Stimulated activated naive CD8-positive, alpha-beta T cell treated with anti-CD3 and anti-CD28 coated beads, Interleukin-15, Interleukin-2, amounts not matched to agents 100 ng/mL and 50 ng/mL, for 24 hours (primary cell): ENCODE results near the gene PANX2.
A peak's percentile ranks its signal among the peaks of the same experiment; 100 is the strongest.

Source experiments
- H3K27ac Mint-ChIP-seq: one replicate; pipeline ENCODE4 v1.8.0; 2021; ENCODE audit warnings: mild to moderate bottlenecking, mixed read lengths
- H3K27me3 Mint-ChIP-seq: one replicate; pipeline ENCODE4 v1.8.0; 2021; ENCODE audit warnings: mixed read lengths
- H3K36me3 Mint-ChIP-seq: one replicate; pipeline ENCODE4 v1.8.0; 2021; ENCODE audit warnings: low read depth, mixed read lengths
- H3K4me1 Mint-ChIP-seq: one replicate; pipeline ENCODE4 v1.8.0; 2021; ENCODE audit warnings: low read depth, mixed read lengths
- H3K4me3 Mint-ChIP-seq: one replicate; pipeline ENCODE4 v1.8.0; 2021; ENCODE audit warnings: mild to moderate bottlenecking, mixed read lengths
- H3K9me3 Mint-ChIP-seq: one replicate; pipeline ENCODE4 v1.8.0; 2021; ENCODE audit warnings: mixed read lengths

Gene PANX2

DNA sequence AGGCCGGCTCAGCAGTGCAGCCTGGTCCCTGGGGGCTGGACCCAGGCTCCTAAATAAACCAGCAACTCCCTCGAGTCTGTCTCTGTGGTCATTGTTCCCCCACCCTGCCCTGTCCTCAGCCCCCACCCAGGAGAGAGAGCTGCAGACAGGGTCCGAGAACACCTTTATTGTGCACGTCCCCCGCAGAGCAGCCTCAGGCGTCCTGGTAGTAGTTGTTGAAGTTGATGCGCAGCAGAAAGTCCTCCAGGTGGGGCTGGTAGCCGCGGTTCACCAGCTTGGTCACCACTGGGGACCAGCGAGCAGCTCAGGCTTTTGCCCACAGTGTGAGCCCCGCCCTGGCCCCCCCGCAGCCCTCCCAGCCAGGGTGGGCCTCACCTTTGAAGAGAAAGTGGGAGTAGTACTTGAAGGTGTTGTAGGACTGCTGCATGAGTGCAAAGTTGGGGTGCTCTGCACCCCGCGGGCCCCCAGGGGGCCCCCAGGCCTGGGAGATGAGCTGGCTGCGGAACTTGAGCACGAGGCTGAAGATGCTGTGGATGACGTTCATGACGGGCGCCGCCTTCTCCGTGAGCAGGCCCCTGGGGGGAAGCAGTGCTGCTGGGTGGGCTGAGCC is 47.1 kb downstream of the PANX2 start:
- H3K9me3 Mint-ChIP-seq = no peaks in the 10 kb centered on the region
- no peak overlapping the region for H3K27ac Mint-ChIP-seq
- no peak overlapping the region for H3K4me3 Mint-ChIP-seq
- peaks cover 3% of the 10 kb centered on the region for H3K4me1 Mint-ChIP-seq
- H3K27me3 Mint-ChIP-seq = no peaks in the 10 kb centered on the region
- H3K36me3 Mint-ChIP-seq = peaks cover 20% of the 10 kb centered on the region

DNA sequence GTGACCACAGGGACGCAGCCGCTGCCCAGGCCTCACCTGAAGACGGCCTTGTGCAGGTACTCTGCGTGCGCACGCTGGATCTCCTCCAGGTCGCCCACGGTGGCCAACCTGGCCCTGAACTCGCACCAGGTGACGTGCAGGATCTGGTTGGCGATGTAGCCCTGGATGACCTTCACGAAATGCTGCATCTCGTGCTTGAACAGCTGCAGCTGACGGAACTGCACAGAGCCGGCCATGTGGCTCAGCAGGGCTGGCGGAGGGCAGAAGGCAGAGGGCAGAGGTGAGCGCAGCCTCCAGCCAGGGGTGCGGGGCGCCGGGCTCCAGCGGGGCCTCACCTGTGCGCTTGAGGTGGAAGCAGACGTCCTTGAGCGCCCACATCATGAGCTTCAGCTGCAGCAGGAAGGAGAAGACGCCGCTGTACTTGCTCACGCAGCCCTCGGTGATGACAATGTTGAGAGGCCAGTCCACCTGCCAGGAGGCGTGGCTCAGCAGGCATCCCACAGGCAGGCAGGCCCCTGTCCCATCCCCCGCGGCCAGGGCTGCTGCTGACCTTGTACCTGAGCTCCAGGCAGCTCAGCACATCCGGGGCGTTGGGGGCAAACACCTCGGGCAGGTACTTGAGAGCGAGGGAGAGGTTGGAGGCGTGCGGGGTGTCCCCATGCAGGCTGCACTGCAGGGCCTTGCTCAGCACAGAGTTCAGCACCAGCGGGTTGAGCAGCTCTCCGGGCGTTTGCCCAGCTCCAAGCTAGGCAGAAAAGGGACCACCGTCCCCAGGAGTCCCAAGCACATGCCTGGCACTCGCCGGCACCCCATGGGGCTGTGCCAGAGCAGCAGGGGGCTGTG is 47.8 kb downstream of the PANX2 start:
- Mint-ChIP-seq H3K4me3 (no peak overlapping the region), H3K27me3 (no peaks in the 10 kb centered on the region), H3K9me3 (no peaks in the 10 kb centered on the region), H3K4me1 (peaks cover 3% of the 10 kb centered on the region), H3K36me3 (peaks cover 23% of the 10 kb centered on the region), H3K27ac (no peak overlapping the region)

DNA sequence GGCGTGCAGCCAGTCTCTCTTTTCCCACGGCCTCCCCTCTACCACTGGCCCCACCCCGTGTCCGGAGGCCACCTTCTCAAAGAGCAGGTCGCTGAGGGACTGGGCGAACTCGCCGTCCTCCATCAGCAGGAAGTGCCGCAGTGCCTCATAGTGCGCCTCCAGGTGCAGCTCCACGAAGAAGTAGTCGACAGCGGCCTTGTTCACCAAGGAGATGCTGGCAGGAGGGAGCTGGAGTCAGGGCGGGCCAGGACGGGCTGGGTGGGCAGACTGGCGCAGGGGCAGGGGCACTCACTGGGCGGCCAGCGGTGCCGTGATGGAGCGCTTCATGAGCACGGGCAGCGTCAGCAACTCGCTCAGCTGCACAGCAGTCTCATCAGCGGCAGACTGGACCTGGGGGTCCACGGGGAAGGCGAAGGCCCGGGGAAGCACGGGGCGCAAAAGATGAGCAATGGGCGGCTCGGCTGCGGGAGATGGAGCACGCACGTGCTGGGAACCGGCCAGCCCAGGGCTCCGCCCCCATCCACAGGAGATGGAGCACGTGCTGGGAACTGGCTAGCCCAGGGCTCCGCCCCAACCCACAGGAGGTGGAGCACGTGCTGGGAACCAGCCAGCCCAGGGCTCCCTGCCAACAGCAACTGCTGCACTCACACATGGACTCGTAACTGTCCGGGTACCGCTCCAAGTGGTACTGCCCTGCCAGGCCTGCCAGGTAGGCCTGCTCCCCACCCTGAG is 48.6 kb downstream of the PANX2 start:
- Mint-ChIP-seq H3K4me3 (no peak overlapping the region), H3K27ac (no peak overlapping the region), H3K4me1 (no peaks in the 10 kb centered on the region), H3K27me3 (no peaks in the 10 kb centered on the region), H3K36me3 (peaks cover 23% of the 10 kb centered on the region), H3K9me3 (no peaks in the 10 kb centered on the region)

DNA sequence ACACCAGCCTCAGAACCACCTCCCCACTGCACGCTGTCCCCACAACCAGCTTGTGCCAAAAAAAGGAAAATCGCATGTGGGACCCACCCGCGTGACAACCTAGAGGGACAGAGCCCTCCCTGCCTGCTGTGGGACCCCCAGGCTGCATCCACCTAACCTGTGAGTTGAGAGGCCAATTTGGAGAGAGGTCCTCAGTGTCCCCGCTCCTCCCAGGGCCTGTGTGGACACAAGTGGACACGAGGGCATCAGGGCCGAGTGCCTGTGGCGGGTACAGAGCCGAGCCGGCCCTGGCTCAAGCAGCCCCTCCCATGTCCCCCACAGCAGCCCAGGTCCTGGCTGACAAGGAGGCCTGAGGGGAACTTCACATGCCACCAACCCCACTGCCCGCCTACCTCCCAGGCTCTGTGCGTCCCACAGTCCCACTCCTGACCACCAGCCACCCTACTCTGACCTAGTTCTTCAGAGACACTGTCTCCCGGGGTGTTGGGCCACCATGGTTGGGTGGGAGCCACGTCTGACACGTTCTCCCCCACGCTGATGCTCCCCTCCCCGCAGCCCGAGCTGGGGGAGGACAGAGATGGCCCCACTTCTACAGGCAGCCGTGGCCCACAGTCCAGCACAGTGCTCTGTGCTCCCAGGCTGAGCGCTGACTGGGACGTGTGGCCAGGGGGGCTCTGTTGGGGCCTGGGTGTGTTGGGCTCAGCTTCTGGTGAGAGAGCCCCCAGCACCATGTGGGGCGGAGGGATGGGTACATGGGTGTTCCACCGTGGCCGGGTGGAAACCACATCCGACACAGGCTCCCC is 49.5 kb downstream of the PANX2 start:
- H3K4me3 Mint-ChIP-seq = no peak overlapping the region
- no peaks in the 10 kb centered on the region for H3K27me3 Mint-ChIP-seq
- no peaks in the 10 kb centered on the region for H3K4me1 Mint-ChIP-seq
- H3K27ac Mint-ChIP-seq = peak overlapping the region; percentile 52
- H3K36me3 Mint-ChIP-seq = peaks cover 22% of the 10 kb centered on the region
- no peaks in the 10 kb centered on the region for H3K9me3 Mint-ChIP-seq

DNA sequence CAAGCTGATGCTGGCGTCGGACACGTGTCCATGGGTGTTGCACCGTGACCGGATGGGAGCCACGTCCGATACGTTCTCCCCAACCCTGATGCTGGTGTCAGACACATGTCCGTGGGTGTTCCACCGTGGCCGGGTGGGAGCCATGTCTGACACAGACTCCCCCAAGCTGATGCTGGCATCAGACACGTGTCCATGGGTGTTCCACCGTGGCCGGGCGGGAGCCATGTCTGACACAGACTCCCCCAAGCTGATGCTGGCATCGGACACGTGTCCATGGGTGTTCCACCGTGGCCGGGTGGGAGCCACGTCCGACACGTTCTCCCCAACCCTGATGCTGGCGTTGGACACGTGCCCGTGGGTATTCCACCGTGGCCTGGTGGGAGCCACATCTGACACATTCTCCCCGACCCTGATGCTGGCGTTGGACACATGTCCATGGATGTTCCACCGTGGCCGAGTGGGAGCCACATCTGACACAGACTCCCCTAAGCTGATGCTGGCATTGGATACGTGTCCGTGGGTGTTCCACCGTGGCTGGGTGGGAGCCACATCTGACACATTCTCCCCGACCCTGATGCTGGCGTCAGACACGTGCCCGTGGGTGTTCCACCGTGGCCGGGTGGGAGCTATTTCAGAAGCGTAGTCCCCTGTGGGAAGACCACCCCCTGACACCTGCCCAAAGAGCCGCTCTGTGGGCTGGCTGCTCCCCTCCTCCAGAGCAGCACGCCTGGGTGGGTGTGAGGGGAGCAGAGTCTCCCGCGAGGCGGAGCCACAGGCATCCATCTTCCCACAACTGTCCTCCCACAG is 50.3 kb downstream of the PANX2 start:
- Mint-ChIP-seq H3K36me3 (peaks cover 24% of the 10 kb centered on the region), H3K9me3 (no peaks in the 10 kb centered on the region), H3K4me1 (no peaks in the 10 kb centered on the region), H3K4me3 (no peak overlapping the region), H3K27me3 (no peaks in the 10 kb centered on the region), H3K27ac (no peak overlapping the region)

DNA sequence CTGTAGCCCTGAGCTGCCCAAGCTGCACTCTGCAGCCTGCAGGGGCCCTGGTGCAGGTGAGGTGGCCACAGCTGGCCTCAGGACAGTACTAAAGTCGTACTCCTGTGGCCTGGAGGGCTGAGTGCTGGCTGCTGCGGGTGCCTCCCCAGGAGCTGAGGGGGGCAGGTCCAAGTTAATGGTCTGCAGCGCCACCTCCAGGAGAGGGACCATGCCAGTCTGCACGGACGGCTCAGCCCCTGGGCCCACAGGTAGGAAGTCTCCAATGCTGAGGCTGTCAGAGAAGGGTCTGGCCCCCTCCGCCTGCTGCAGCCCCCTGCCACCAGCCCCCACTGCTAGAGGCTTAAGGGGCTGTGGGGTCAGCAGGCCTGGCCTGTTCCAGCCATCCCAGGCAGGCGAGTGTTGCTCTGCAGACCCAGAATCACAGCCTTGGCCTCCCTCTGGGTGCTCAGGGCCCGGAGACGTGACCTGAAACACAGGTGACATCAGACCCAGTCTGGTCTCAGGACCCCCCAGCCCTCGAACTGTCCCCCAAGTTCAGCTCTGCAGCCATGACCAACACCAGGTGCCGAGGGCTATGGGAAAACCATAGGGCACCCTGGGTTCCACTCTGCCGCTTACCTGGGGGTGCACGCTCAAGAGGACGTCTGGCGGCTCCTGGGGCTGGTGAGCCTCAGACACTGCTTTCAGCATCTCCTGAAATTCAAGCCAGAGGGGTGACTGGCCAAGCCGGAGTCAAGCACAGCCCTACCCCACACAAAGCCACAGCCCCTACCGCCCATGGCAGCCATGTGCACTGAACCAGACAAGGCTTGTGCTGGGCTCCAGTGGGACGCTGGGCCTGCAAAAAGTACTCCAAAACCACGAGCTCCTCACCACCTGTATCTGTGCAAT is 51.1 kb downstream of the PANX2 start:
- Mint-ChIP-seq H3K9me3 (no peaks in the 10 kb centered on the region), H3K36me3 (peaks cover 27% of the 10 kb centered on the region), H3K4me1 (no peaks in the 10 kb centered on the region), H3K27ac (no peak overlapping the region), H3K27me3 (no peaks in the 10 kb centered on the region), H3K4me3 (no peak overlapping the region)

DNA sequence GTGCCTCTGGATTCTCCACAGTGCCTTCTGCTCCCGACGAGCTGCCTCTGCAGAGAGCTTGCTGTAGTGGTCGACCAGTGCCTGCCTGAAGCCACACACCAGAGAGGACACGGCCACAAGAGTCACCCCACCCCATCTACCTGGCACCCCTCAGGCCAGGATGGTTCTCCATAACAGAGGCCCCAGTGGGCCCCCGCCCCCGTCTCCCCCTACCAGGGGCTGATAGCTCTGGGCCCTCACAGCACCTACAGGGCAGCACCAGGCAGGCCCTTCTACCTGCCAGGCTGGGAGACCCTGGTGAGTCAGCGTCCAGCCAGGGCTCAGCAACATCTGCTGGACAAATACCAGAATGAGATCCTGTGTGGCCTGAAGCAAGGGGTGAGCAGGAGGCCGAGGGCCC is 52.0 kb downstream of the PANX2 start:
- Mint-ChIP-seq H3K27me3 (no peaks in the 10 kb centered on the region), H3K9me3 (no peaks in the 10 kb centered on the region), H3K27ac (no peak overlapping the region), H3K4me3 (no peak overlapping the region), H3K36me3 (peaks cover 22% of the 10 kb centered on the region), H3K4me1 (no peaks in the 10 kb centered on the region)

DNA sequence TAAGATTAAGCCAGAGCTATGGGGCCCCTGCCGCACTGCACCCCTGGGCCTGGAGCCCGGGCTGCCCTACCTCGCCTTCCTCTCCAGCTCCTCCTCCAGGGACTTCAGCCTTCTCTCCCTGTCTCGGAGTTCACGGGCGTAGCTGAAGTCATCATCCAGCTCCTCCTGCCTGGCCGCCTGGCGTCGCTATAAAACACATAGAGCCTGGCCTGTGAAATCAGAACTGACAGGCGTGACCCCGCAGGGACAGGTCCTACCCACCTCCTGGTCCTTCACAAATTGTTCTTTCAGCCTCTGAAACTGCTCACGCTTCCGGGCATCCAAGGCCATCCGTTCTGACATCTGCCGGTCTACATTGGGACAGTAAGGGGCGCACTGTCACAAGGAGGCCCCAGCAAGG is 53.5 kb downstream of the PANX2 start:
- no peaks in the 10 kb centered on the region for H3K27me3 Mint-ChIP-seq
- H3K4me3 Mint-ChIP-seq = no peak overlapping the region
- H3K9me3 Mint-ChIP-seq = no peaks in the 10 kb centered on the region
- H3K4me1 Mint-ChIP-seq = no peaks in the 10 kb centered on the region
- no peak overlapping the region for H3K27ac Mint-ChIP-seq
- peaks cover 22% of the 10 kb centered on the region for H3K36me3 Mint-ChIP-seq

DNA sequence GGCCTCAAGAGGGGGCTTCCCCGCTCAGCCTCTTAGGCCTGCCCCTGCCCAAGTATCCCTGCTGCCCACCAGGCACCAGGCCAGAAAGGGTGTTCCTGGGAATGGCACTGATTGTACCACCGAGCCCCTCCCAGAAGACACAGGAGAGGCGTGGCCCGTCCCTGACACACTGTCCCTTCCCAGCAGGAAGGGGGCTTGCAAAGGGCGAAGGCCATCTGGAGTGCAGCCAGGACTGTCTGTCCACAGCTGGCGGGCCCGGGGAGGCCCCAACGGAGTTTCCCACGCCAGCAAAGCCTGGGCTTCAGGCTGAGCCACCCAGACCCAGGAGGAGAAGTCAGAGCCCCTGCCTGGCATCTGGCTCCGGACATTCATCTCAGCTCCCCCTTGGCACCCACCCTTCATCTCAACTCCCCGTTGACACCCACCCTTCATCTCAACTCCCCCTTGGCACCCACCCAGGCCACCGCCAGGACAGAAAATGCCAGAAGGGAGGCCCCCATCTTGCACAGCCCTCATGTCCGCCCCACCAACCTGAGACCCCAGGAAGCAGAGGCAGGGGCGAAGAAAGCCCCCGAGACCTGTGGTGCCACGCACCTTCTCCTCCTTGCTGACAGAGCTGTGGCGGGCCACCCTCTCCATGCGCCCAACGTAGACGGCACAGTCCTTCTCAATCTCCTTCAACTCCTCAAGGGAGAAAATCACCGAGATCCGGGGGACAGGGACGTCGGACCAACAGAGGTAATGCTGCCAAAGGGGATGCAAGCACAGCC is 54.9 kb downstream of the PANX2 start:
- no peaks in the 10 kb centered on the region for H3K4me1 Mint-ChIP-seq
- peaks cover 27% of the 10 kb centered on the region for H3K36me3 Mint-ChIP-seq
- no peaks in the 10 kb centered on the region for H3K27me3 Mint-ChIP-seq
- no peaks in the 10 kb centered on the region for H3K9me3 Mint-ChIP-seq
- H3K4me3 Mint-ChIP-seq = no peak overlapping the region
- H3K27ac Mint-ChIP-seq = no peak overlapping the region

DNA sequence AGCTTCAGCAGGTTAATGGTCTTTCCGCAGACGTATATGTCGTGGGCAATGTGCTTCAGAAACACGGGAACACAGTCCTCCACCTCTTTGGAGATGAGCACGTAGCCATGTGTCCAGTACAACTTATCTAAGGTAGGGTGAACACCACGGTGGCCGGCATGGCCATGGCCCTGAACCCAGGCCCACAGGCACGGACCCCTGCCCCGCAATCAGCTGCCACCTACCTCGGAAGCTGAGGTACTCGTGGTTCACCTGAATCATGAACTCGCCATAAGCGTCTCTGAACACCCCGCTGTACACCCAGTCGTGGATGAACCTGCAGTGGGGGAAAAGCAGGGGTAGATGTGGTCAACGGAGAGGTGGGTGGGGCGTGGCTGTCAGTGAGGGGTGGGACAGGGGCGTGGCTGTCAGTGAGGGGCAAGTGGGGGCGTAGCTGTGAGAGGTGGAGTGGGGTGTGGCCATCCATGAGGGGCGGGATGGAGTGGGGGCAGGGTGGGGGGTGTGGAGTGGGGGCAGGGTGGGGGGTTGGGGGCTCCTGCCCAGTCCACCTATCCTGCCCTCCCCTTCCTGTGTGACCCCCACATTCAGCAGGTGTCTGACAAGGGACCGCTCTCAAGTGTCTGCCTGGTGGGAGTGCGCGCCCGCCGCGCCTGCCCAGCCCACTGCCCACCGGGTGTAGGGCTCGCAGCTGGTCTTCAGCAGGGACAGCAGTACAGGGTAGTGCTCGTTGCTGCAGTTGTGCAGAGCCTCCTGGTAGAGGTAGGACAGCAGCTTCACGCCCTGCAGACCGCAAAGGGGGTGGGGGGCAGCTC is 55.7 kb downstream of the PANX2 start:
- H3K27me3 Mint-ChIP-seq = no peaks in the 10 kb centered on the region
- H3K4me1 Mint-ChIP-seq = no peaks in the 10 kb centered on the region
- no peak overlapping the region for H3K4me3 Mint-ChIP-seq
- no peak overlapping the region for H3K27ac Mint-ChIP-seq
- peaks cover 27% of the 10 kb centered on the region for H3K36me3 Mint-ChIP-seq
- H3K9me3 Mint-ChIP-seq = no peaks in the 10 kb centered on the region

DNA sequence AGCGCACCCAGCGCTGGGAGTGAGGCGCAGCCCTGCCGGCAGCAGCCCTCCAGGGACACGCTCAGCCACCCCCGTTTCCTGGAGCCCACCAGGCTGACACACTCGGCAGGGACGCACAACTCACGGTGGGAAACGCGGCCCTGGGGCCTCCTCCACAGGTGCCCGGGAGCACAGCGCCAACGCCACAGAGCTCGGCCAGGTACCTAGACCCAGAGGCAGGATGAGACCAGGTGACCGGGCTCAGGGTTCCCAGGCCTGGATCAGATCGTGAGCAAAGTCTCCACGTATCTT is 56.3 kb downstream of the PANX2 start:
- peaks cover 27% of the 10 kb centered on the region for H3K36me3 Mint-ChIP-seq
- H3K9me3 Mint-ChIP-seq = no peaks in the 10 kb centered on the region
- H3K27me3 Mint-ChIP-seq = no peaks in the 10 kb centered on the region
- no peak overlapping the region for H3K27ac Mint-ChIP-seq
- H3K4me1 Mint-ChIP-seq = no peaks in the 10 kb centered on the region
- no peak overlapping the region for H3K4me3 Mint-ChIP-seq

DNA sequence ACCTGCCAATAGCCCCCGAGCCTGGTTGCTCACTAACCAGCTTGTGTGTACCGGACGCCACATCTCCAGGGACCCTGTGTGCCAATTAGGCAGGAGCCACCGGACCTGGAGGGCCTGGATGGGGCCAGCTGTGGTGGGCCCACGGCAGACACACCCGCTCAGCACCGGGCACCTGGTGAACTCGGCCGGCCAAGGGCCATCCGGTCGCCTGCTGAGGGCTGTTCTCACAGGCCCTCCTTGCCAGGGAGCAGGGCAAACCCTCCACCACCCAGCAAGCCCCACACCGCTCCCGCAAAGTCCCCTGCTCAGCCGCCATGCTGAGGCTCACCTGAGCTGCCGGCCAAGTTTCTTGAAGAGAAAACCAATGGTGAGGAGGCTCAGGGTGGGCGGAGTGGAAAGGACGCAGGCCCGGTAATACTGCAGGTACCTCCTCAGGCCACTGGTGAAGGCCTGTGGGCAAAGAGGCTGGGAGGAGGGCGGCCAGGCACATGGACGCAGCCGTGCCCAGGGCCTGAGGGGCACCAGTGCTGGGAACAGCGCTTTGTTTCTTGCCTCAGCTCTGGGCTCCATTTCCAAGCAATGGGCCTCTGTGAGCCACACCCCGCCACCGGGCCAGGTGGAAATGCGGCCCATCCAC is 57.2 kb downstream of the PANX2 start:
- no peaks in the 10 kb centered on the region for H3K9me3 Mint-ChIP-seq
- no peak overlapping the region for H3K27ac Mint-ChIP-seq
- peaks cover 30% of the 10 kb centered on the region for H3K36me3 Mint-ChIP-seq

More for the DNA sequence above, 57.2 kb downstream of the PANX2 start:
- Mint-ChIP-seq H3K27me3 (no peaks in the 10 kb centered on the region), H3K4me1 (no peaks in the 10 kb centered on the region), H3K4me3 (no peak overlapping the region)
